ENCODE results near the gene KIF21A.
"Not testable (repeated sequence)": the region's sequence is repeated elsewhere in the genome, so short reads cannot be mapped to it uniquely, and the experiment has no call there.

Gene KIF21A

DNA sequence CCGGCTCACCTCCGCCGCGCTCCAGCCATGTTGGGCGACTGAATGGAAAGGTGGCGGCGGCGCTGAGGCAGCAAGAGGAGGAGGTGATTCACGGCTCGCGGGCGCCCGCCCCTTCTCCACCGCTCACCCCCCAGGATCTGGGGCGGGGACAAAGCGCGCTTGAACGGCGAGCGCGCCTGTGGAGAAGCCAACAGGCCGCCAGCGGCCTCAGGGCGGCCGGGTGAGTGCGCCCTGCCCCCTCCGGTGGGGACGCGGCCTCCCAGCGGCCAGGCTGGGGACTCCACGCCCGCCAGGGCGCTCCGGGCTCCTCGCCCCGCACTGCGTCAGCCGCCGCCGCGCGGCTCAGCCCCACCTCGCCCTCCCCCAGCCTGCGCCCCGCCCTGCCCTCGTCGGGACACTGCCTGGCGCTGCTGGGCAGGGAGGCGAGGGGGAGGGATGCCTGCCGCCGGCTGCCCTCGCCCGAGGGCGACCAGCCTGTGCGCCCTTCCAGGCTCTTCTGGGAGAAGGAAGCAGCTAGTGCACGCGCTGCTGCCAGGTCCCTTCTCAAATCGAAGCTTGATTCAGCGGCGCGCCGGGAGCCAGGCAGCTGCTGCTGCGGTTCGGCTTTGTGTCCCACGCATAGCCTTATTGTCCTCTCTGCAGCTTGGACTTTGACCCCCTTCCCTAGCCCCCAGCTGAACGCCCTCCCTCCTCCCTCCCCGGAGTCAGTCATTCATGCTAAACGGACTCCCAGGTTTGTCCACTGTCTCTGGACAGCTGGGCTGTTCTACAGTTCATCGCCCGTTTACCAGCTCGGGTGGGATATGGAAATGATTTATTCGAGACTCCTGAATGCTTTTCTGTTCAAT, at the start of gene KIF21A:
KIF21A (minus strand) TSS at position 40 of the 848 bp plus-strand sequence. CDS start 150 bp downstream, outside the sequence.
- DNase-seq (ENCODE audit: low read depth): peak; percentile 85

DNA sequence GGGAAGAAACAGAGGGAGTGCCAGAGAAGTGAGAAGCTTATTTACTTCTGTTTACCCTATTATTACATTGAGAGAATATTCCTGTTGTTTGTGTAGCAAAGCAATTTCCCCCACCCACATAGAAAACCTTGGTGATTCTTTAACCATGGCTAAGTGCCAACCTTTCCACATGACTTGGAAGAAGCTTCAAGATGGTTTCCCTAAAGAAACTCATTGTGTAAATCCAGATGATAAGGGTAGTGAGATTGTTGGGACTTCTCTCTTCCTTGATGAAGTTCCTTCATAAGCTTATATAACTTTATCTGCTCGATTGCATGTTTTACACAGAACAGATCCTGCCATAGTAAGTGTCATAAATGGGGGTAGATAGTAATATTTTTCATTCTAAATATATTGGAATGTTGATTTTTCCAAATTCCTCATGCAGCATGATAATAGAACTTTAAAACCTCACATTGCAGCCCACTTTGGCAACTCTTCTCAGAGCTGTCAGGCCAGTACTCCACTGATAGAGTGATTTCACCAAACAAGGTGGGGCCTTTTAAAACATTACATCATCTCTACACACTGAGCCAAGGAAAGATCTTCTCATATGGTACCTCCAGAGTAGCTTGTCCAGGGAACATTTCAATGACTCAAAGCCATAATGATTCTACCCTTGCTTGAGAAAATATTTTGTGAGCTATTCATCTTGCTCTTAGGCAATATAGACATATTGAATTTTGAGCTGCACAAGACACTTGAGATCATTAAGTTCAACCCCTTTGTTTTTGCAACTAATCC, 47.8 kb upstream of the KIF21A start:
- DNase-seq (ENCODE audit: low read depth): no peak

- DNase-seq (ENCODE audit: low read depth): no peak
These were observed 40.7 kb upstream of the KIF21A start for GRCh38 chr12:39483597-39483996.

- DNase-seq (ENCODE audit: low read depth): no peak
These were observed 40.1 kb upstream of the KIF21A start for GRCh38 chr12:39483042-39483441.

- no peak for DNase-seq (ENCODE audit: low read depth)
These were observed 34.0 kb upstream of the KIF21A start for GRCh38 chr12:39476894-39477293.

DNA sequence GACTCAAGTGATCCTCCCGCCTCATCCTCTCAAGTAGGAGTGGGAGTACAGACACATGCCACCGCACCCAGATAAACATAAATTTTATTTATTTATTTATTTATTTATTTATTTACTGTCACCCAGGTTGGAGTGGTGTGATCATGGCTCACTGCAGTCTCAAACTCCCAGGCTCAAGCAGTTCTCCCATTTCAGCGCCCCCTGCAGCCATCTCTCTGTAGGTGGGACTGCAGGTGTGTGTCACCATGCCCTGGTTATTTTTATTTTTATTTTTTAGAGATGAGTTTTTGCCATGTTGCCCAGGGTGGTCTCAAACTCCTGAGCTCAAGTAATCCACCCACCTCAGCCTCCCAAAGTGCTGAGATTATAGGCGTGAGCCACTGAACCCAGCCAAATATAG, 33.2 kb upstream of the KIF21A start:
- DNase-seq (ENCODE audit: low read depth): no peak

- not testable (repeated sequence) for DNase-seq (ENCODE audit: low read depth)
These were observed 32.2 kb upstream of the KIF21A start for GRCh38 chr12:39475136-39475535.

- no peak for DNase-seq (ENCODE audit: low read depth)
These were observed 24.5 kb upstream of the KIF21A start for GRCh38 chr12:39467432-39467870.

GRCh38 chr12:39464976-39465695, 22.2 kb upstream of the KIF21A start:
- no peak for DNase-seq (ENCODE audit: low read depth)

DNA sequence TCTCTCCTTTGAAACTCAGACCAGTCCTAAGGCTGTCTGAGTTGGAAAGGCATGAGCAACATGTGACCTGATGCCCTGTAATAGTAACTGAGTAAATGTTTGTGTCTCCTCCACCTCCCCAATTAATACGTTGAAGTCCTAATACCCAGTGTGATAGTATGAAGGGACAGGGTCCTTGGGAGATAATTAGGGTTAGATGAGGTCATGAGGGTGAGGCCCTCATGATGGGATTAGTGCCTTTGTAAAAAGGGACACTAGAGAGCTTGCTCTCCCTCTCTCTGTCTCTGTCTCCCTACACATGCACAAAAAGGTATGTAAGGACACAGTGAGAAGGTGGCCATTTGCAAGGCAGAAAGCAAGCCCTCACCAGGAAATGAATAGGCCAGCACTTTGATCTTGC, 18.1 kb upstream of the KIF21A start:
- DNase-seq (ENCODE audit: low read depth): no peak

GRCh38 chr12:39459027-39459434, 16.1 kb upstream of the KIF21A start:
- DNase-seq (ENCODE audit: low read depth): no peak

- DNase-seq (ENCODE audit: low read depth): no peak
These were observed 9.1 kb upstream of the KIF21A start for GRCh38 chr12:39451977-39452376.

DNA sequence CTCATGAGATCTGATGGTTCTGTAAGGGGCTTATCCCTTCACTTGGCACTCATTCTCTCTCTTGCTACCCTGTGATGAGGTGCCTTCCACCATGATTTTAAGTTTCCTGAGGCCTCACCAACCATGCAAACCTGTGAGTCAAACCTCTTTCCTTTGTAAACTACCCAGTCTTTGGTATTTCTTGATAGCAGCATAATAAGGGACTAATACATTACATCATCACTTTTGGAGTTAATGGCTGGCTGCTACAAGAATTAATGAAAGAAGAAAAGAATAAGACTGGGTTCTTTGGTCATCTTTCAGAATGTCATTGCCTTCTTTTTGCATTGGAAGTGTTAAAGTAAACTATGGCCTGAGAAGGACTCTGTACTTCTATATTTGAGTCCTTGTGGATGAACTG, 5.1 kb upstream of the KIF21A start:
- DNase-seq (ENCODE audit: low read depth): no peak

DNA sequence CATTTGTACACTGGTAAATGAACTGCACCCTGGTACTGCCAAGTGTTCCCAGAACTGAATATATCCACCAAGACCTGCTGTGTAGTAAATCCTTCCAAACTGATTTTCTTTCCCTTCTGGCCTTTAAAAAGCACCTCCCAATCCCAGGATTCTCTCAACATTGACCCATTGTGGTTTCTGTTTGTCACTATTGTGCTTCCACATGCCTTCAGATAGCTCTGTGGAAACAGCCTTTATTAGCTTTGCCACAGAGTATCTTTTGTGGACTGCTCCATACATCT, 949 bp upstream of the KIF21A start:
- DNase-seq (ENCODE audit: low read depth): no peak

DNA sequence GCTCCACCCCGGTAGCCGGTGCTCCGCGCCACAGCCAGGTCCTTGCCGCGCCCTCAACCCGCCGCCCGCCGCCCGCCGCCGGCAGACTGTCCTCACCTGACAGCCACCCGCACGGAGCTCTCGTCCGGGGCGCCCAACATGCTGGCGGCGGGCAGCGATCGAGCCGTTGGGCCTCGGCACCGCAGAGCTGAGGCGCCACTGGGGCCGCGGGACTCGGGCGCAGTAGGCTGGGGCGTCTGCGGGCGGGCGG, 164 bp downstream of the KIF21A start:
- DNase-seq (ENCODE audit: low read depth): no peak

DNA sequence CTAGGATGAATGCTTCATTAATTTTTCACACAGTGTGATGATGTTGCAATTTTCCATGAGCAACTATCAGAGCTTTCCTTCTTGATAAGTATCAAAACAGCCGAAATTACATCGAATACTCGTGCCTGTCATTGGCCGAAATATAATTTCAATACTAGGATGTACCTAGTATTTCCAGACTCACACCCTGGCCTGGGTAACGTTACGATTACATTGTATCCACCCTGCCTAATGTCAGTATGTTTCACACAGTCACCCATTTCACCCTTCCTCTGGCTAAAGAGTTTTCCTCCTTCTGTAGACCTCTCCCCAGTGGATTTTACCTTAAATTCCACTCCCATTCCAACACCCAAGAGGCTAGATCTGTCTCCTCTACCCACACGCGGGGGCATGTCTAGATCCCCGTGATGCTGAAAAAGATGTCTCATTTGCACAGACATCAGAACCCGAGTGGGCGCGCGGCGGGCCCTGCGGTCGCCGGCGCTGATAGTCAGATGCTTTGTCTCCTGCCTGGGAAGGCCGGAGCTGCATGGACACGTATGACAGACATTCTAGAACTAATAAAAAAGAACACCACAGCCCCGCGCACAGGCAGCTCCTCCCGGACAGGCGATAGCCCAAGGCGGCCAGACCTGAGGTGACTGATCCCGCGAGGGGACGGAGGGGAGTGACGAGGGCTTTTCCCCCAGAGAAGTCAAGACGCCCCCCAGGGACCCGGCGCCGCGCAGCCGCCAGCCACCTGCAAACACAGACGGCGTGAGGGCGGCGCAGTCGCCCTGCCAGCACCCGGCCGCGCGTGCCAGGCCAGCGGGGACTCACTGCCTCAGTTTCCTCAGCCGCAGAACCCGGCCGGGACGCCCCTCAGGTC, 723 bp downstream of the KIF21A start:
- no peak for DNase-seq (ENCODE audit: low read depth)

DNA sequence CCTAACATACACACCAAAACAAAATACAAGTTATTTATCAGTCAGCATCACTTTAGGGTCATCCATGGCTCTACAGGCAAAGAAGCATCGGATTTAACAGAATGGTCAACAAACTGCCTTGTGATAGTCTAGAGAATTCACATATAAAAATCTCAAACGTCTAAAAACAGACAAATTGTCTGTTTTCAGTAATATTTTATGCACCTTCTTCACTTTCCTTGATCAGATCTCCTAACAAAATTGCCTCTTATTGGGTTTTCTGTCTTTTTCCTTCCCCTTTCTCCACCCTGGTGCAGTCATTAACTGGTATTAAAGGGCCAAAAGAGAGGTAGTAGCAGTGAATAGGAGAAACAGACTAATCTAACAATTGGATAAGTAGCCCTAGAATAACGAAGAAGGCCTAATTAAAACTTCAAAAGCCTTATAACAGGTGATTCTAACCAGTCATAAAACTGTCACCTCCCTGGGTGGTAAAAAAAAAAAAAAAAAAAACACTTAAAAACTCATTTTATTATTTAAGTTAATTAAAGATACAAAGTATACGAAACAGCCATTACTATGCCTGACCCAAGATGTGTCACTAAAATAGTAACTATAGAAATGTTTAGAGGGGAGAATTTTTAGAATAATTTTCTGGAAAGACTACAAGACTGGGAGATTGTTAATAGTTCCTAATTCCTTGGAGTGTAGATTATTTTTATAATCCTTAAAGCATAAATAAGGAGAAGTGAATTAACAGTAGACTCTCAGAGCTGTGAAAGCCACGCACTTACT, 1.5 kb downstream of the KIF21A start:
- DNase-seq (ENCODE audit: low read depth): no peak

DNA sequence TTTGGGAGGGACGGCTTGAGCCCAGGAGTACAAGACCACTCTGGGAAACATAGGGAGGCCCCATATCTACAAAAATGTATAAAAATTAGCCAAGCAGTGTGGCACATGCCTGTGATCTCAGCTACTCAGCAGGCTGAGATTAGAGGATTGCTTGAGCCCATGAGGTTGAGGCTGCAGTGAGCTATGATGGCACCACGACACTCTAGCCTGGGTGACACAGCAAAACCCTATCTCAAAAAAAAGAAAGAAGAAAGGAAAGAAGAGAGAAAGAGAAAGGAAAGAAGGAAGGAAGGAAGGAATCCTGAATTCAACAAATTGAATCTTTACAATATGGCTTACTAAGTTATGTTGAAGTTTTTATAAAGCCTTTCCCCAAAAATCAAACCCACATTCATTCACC, 2.1 kb downstream of the KIF21A start:
- no peak for DNase-seq (ENCODE audit: low read depth)

- DNase-seq (ENCODE audit: low read depth): no peak
These were observed 2.8 kb downstream of the KIF21A start for GRCh38 chr12:39440101-39440500.

- no peak for DNase-seq (ENCODE audit: low read depth)
These were observed 7.4 kb downstream of the KIF21A start for GRCh38 chr12:39435531-39435930.

DNA sequence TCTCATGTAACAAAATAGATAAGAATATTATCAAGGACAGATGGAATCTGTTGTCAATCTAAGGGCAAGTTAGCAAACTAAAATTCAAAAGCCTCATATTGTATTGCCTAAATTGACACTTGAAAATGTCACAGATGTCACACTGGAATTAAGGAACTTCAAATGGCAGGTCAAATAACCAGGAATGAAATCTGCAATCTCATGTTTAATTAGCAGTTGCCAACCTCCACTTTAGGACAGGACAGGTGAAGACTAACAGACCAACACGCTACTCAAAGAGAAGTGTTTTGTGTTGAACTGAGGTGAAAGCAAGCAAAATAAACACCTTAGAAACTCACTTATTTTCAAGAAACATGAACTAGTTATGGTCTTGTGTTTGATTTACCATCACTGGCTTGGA, 11.1 kb downstream of the KIF21A start:
- DNase-seq (ENCODE audit: low read depth): no peak
